KG1 (cell line): ENCODE data around the gene LENG8.
"Not testable (repeated sequence)": the region's sequence is repeated elsewhere in the genome, so short reads cannot be mapped to it uniquely, and the experiment has no call there.

Source experiments
- DNase-seq: peaks from one replicate; lab custom pipeline; 2025; lab: John Stamatoyannopoulos, UW

Gene LENG8

GRCh38 chr19:54484451-54484850 lies 35.5 kb downstream of the LENG8 start:
- no peak for DNase-seq

DNA sequence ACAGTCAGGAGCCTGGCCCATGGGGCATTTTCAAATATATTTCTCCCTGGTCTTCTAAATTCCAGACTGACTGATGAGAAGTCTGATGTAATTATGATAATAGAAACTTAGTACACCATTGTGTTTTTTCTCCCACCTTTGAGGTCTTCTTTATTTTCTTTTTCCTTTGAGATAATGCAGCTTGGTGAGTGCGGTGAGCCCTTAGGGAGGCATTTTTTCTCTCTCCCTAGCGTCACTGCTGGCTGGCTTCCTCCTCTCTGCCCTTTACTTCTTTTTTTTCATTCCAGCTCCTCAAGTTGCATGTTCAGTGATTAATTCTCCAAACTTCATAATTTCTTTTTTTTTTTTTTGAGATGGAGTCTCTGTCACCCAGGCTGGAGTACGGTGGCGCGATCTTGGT lies 36.9 kb downstream of the LENG8 start:
- no peak for DNase-seq

- no peak for DNase-seq
Observed at GRCh38 chr19:54489341-54489740, 40.3 kb downstream of the LENG8 start.

DNA sequence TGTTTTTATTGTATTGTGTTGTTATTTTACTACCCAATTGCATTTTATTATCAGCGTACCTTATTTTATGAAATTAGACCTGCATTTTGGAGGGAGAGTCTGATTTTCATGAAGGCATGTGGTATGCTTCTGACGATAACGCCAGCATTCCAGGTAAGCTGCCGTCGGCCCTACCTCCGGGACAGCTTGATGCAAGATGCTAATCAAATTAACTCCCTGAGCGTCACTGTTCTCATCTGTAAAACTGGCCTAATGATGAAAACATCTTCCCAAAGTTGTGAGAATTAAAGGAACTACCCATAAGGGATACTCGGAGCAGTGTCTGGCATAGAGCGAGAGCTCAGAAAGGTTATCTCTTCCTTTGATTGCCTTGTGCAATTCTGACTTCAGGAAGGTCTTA lies 40.8 kb downstream of the LENG8 start:
- no peak for DNase-seq

DNA sequence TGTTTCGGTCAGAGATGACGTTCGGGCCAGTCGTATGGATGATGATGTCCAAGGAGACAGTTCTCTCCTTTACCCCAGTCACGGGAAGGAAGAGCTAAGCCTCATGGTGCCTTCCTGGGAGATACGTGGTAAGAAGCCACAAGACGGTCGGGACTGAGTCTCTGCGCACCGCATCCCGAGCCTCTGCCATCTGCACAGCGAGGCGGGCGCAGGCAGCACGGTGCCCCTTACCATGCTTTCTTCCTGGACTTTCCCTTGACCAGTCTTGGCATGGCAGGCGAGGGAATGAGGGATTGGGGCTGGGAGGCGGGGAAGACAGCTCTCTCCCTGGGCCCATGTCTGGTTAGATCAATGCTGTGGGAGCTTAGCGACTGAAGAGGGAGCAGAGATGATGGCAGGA lies 43.6 kb downstream of the LENG8 start:
- DNase-seq = no peak

DNA sequence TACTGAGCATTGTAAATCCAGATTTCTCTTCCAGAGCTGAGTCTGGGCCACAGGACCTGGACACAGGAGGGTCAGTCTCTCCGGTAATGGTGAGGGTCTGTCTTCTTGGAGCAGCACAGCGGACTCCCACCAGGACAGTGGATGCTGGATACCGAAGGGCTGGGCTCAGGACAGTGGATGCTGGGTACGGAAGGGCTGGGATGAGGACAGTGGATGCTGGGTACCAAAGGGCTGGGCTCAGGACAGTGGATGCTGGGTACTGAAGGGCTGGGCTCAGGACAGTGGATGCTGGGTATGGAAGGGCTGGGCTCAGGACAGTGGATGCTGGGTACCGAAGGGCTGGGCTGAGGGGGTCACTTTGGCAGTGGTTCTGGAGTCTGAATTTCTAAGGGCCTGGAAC lies 44.1 kb downstream of the LENG8 start:
- DNase-seq = not testable (repeated sequence)

GRCh38 chr19:54493967-54494585 lies 45.1 kb downstream of the LENG8 start:
- no peak for DNase-seq

GRCh38 chr19:54495284-54495683 lies 46.3 kb downstream of the LENG8 start:
- DNase-seq = not testable (repeated sequence)

DNA sequence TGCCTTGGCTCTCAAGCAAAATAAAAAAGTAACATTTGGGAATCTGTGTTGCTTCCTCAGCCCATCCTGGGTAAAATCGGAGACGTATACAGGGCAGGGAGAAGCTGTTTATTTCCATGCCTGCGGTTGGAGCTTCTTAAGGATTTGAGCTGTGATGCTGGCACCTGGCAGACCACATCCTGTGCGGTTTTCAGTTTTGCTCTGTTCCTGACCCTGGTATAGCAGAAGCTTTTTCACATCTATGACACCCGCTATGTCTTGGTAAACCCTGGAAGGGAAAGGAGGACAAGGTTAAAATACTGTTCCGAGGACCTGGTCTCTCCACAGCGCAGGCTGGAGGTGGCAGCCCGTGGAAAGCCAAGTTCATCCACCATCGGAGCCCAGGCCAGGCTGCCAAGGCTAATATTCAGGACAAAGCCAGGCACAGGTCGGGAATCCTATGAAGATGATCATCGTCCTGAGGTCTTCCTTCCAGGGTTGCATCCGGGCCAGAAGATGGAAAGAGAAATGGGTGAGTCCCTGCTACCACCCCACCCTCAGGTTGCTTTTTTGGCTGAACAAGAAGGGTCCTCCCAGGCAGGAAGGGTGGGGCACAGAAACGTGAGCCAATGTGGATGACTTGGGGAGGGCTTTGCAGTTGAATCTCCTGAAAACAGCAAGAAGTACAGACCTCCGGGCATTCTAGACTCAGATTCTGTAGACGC lies 48.9 kb downstream of the LENG8 start:
- not testable (repeated sequence) for DNase-seq

DNA sequence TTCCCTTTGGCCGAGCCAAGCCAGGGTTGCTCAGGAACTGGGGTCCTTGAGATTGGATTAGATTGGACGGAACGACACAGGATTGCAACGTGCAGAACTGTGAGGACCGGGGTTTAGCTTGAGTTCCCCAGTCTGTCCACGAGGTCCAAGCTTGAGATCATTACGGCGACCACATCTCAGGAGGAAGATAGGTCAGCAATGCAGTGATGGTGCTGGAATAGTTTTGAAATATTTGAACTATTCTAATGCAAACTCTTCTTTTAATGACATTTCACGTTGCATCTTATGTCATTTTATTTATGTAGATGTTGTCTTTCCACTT lies 49.4 kb downstream of the LENG8 start:
- DNase-seq = not testable (repeated sequence)

GRCh38 chr19:54502518-54503048 lies 53.6 kb downstream of the LENG8 start, which contains the start of gene LAIR2:
Gene LAIR2 (plus strand): TSS chr19:54502831. CDS start chr19:54502919, 88 bp downstream.
- no peak for DNase-seq

- not testable (repeated sequence) for DNase-seq
Observed at GRCh38 chr19:54505542-54505941, 56.5 kb downstream of the LENG8 start.

DNA sequence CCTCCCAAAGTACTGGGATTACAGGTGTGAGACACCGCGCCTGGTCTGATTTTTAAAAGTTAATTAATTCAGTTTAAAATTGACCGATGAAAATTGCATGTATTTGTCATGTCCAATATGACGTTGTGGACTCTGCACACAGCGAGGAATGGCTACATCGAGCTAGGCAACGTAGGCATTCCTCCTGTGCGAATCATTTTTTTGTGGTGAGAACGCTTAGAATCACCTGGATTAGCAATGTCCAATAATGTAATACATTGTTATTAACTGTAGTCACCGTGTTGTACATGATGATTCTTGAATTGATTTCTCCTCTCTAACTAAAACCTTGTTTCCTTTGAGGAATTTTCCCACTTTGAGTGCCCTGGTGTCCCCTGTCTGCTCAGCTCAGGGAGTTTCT lies 57.1 kb downstream of the LENG8 start:
- DNase-seq = no peak

DNA sequence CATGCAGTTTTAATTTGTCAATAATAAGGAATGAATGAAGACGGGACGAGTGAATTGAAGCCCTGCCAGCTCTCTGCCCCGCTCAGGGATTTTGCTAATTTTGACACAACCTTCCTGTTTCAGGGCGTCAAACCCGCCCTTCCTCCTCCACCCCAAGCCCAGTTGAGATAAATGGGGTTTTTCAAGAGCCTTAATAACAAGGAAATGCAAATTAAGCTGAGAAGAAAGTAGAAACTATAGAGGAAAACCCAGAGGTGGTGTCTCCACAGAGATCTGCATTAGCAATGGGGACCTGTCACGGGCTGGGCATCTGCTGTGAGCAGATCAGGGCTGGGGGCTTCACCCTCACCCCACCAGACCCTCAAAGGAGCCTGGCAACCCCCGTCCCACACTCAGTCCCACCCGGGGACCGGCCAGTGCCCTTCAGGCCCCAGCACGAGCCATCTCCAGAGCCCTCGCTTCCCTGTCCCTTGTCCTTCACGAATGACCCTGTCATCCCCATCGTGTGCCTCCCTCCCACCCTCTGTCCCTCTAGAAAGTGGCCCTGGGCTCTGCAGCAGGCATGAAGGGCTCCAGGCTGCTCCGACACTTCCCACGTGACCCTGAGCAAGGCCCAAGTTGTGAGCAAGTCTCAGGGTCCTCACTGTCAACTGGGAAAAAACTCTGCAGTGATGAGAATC lies 58.2 kb downstream of the LENG8 start:
- DNase-seq = not testable (repeated sequence)

DNA sequence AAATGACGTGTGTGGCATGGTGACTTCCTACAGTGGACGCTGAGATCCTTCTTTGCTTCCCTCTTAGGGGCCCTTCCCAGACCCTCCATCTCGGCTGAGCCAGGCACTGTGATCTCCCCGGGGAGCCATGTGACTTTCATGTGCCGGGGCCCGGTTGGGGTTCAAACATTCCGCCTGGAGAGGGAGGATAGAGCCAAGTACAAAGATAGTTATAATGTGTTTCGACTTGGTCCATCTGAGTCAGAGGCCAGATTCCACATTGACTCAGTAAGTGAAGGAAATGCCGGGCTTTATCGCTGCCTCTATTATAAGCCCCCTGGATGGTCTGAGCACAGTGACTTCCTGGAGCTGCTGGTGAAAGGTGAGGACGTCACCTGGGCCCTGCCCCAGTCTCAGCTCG lies 58.8 kb downstream of the LENG8 start:
- DNase-seq = no peak

- DNase-seq = not testable (repeated sequence)
Observed at GRCh38 chr19:54508487-54508886, 59.5 kb downstream of the LENG8 start.

GRCh38 chr19:54509200-54509940 lies 60.4 kb downstream of the LENG8 start:
- DNase-seq = not testable (repeated sequence)
